ENCODE results near the gene TBC1D14. TPM values are rescaled to one million over a fixed set of nuclear protein-coding genes. Genes with fewer than 3 reads are reported as not detected.

Gene TBC1D14
- total RNA-seq, 2 experiments from 2014 or later = 38.4 to 44.1 TPM

DNA sequence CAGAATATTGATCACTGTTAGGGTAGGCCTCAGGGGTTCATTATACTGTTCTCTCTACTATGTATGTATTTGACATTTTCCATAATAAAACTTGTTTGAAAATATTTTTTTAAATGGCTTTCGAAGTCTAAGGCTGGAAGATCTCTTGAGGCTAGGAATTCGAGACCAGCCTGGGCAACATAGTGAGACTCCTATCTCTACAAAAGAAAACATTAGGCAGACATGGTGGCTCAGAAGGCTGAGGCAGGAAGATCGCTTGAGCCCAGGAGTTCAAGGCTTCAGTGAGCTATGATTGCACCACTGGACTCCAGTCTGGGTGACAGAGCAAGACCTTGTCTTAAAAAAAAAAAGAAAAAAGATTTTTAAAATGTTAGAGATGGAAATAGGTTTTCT is 15.5 kb upstream of the TBC1D14 start:
- no peak overlapping the region for H3K4me2 ChIP-seq (ENCODE audit: low read length)

DNA sequence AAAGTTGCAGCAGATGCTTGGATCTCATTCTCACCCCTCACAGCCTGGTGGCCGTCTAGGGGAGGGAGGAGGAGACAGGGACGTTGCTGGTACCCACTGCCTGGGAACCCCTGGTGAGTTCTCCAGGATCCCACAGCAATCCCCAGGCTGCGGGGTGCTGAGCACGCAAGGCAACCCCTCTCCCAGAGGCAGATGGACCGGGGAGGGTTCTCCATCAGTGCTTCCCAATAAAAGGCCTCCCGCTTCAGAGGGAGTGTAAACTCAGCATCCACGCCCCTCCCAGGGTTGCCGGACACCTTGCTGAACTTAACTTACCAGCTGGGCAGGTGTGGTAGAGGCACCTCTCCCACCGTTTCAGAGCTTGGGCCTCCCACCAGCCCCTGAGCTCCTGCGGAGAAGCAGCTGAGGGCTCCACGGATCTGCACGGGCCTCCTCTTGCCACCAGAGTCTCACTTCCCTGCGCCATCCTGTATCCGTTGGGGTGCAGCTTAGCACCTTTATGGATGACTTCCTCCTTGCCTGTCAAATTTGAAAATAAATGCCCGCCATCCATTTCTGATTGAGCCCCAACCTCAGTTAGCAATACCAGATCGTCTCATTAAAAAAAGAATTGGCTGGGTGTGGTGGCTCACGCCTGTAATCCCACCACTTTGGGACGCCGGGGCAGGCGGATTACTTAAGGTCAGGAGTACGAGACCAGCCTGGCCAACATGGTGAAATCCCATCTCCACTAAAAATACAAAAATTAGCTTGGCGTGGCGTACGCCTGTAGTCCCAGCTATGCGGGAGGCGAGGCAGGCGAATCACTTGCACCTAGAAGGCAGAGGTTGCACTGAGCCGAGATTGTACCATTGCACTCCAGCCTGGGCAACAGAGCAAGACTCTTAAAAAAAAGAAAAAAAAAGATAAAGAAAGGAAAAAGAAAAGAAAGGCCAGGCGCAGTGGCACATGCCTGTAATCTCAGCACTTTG is 14.8 kb upstream of the TBC1D14 start:
- intact Hi-C loops (cut with micrococcal nuclease; ENCODE audit: unreplicated experiment) = no loop called here
- ChIA-PET CTCF (ENCODE audit: unreplicated experiment) (interaction anchor here (0.7 kb wide), 1 partner anchor 21 kb away, joined by 3 read pairs; no protein-coding TSS in a partner anchor), POLR2A (interaction anchor here (0.8 kb wide), 1 partner anchor 14 kb away, joined by 3 read pairs; no protein-coding TSS in a partner anchor)
- no peaks in the 10 kb centered on the region for H4K20me1 ChIP-seq (ENCODE audit: insufficient read depth, low read length)
- no peak for DNase-seq (ENCODE audit: low spot score)
- H3K36me3 ChIP-seq (ENCODE audit: insufficient read depth, low read length) = no peaks in the 10 kb centered on the region
- peaks cover 10% of the 10 kb centered on the region for H3K9me3 ChIP-seq (ENCODE audit: low read length)
- TF ChIP-seq, protein P1, sequence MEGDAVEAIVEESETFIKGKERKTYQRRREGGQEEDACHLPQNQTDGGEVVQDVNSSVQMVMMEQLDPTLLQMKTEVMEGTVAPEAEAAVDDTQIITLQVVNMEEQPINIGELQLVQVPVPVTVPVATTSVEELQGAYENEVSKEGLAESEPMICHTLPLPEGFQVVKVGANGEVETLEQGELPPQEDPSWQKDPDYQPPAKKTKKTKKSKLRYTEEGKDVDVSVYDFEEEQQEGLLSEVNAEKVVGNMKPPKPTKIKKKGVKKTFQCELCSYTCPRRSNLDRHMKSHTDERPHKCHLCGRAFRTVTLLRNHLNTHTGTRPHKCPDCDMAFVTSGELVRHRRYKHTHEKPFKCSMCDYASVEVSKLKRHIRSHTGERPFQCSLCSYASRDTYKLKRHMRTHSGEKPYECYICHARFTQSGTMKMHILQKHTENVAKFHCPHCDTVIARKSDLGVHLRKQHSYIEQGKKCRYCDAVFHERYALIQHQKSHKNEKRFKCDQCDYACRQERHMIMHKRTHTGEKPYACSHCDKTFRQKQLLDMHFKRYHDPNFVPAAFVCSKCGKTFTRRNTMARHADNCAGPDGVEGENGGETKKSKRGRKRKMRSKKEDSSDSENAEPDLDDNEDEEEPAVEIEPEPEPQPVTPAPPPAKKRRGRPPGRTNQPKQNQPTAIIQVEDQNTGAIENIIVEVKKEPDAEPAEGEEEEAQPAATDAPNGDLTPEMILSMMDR (conservative IDR thresholded peaks at IDR 0.05; ENCODE audit: low read length) = no peak
- TF ChIP-seq EZH2phosphoT487 (IDR thresholded peaks at IDR 0.05; ENCODE audit: borderline replicate concordance, low read depth, low read length) = no peak
- no peaks in the 10 kb centered on the region for H3K9me2 ChIP-seq (ENCODE audit: insufficient read depth, low read length)
- H3K4me1 ChIP-seq (ENCODE audit: insufficient read depth, low read length, poor library complexity, severe bottlenecking) = peaks cover 3% of the 10 kb centered on the region
- H3K4me2 ChIP-seq (ENCODE audit: low read length) = no peak overlapping the region
- no peaks in the 10 kb centered on the region for H3K79me2 ChIP-seq (ENCODE audit: insufficient read depth, low read depth, low read length)
- no peak overlapping the region for H3K27ac ChIP-seq (ENCODE audit: low read depth, low read length, poor library complexity, severe bottlenecking)
- no peak overlapping the region for H2AFZ ChIP-seq (ENCODE audit: low read length)
- H3K4me3 ChIP-seq (ENCODE audit: low read depth, low read length, poor library complexity, severe bottlenecking) = no peak overlapping the region
- BruUV-seq (replicated peaks) = no TSS peak

More for the DNA sequence above, 15.5 kb upstream of the TBC1D14 start:
- intact Hi-C loops (cut with micrococcal nuclease; ENCODE audit: unreplicated experiment) = no loop called here
- Histone ChIP-seq H3K9me2 (ENCODE audit: insufficient read depth, low read length) (no peaks in the 10 kb centered on the region), H4K20me1 (ENCODE audit: insufficient read depth, low read length) (no peaks in the 10 kb centered on the region), H3K4me1 (ENCODE audit: insufficient read depth, low read length, poor library complexity, severe bottlenecking) (peaks cover 3% of the 10 kb centered on the region), H3K27ac (ENCODE audit: low read depth, low read length, poor library complexity, severe bottlenecking) (no peak overlapping the region), H3K79me2 (ENCODE audit: insufficient read depth, low read depth, low read length) (no peaks in the 10 kb centered on the region), H3K9me3 (ENCODE audit: low read length) (peaks cover 10% of the 10 kb centered on the region), H3K36me3 (ENCODE audit: insufficient read depth, low read length) (no peaks in the 10 kb centered on the region), H2AFZ (ENCODE audit: low read length) (no peak overlapping the region), H3K4me3 (ENCODE audit: low read depth, low read length, poor library complexity, severe bottlenecking) (no peak overlapping the region)
- CTCF ChIA-PET (ENCODE audit: unreplicated experiment) = interaction anchor here (0.7 kb wide), 1 partner anchor 21 kb away, joined by 3 read pairs; no protein-coding TSS in a partner anchor
- DNase-seq (ENCODE audit: low spot score) = no peak
- POLR2A ChIA-PET = interaction anchor here (0.6 to 0.8 kb wide), 2 partner anchors 14 to 486 kb away, joined by 3 read pairs; no protein-coding TSS in a partner anchor
- TF ChIP-seq, protein P1 (conservative IDR thresholded peaks at IDR 0.05; ENCODE audit: low read length) = no peak
- no peak for TF ChIP-seq EZH2phosphoT487 (IDR thresholded peaks at IDR 0.05; ENCODE audit: borderline replicate concordance, low read depth, low read length)
- BruUV-seq (replicated peaks) = no TSS peak

DNA sequence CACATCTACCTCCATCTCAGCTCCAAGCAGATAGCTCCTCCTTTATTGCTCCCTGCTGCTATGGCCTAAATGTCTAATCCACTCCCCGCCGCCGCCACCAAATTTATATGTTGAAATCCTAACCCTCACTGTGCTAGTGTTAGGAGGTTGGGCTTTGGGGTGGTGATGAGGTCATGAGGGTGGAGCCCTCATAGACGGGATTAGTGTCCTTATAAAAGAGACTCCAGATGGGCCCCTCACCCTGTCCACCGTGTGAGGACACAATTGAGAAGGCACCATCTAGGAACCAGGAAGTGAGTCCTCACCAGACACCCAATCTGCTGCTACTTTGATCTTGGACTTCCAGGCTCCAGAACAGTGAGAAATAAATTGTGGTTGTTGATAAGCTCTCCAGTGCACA is 13.6 kb upstream of the TBC1D14 start:
- Histone ChIP-seq H3K4me1 (ENCODE audit: insufficient read depth, low read length, poor library complexity, severe bottlenecking) (peaks cover 3% of the 10 kb centered on the region), H2AFZ (ENCODE audit: low read length) (no peak overlapping the region), H3K4me3 (ENCODE audit: low read depth, low read length, poor library complexity, severe bottlenecking) (no peak overlapping the region), H3K9me2 (ENCODE audit: insufficient read depth, low read length) (no peaks in the 10 kb centered on the region), H3K4me2 (ENCODE audit: low read length) (no peak overlapping the region), H4K20me1 (ENCODE audit: insufficient read depth, low read length) (no peaks in the 10 kb centered on the region), H3K36me3 (ENCODE audit: insufficient read depth, low read length) (no peaks in the 10 kb centered on the region), H3K27ac (ENCODE audit: low read depth, low read length, poor library complexity, severe bottlenecking) (no peak overlapping the region), H3K79me2 (ENCODE audit: insufficient read depth, low read depth, low read length) (no peaks in the 10 kb centered on the region), H3K9me3 (ENCODE audit: low read length) (no peaks in the 10 kb centered on the region)
- DNase-seq (ENCODE audit: low spot score) = no peak
- CTCF ChIA-PET (ENCODE audit: unreplicated experiment) = no interaction called here
- POLR2A ChIA-PET = no interaction called here
- no TSS peak for BruUV-seq (replicated peaks)
- TF ChIP-seq, protein P1 (conservative IDR thresholded peaks at IDR 0.05; ENCODE audit: low read length) = no peak
- no peak for TF ChIP-seq EZH2phosphoT487 (IDR thresholded peaks at IDR 0.05; ENCODE audit: borderline replicate concordance, low read depth, low read length)
- intact Hi-C loops (cut with micrococcal nuclease; ENCODE audit: unreplicated experiment) = no loop called here
